ENCODE measurements around the gene CMTR1.

DNA sequence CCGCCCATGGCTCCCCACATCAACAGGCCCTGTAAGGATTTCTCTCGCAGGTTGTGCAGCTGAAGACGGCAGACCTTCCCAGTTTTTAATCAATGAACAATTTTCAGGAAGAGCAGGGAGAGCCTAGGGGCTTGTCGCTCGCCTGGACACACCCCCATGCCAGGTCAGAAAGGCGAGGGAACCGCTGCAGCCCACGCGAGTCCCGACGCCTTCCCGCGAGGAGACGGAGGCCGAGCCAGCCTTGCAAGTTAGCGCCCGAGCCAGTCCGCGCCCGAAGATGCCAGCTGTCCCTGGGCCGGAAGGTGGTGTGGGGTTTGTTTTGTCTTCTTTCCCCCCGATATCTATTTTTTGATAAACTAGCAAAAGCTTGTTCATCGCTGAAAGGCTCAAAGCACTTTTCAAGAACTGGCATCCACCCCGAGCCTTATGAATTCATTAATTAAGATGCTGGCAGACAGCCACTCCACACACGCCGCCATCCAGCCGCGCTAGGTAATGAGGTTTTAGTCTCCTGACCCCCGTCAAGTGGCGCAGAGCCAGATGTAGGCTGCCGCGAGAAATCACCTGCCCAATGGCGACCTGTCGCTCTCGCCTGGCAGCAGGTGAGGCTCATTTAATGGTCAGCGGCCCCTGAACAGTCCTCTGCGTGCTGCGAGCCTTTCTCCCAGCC, 60.1 kb downstream of the CMTR1 start:
- TF ChIP-seq CTCF (IDR thresholded peaks at IDR 0.05) (no peak), POLR2A (IDR thresholded peaks at IDR 0.05) (no peak), EP300 (IDR thresholded peaks at IDR 0.05) (no peak)

Measured in suprapubic skin (tissue), 3 donors.